Cardiac fibroblast (primary cell): Measurements from ENCODE around the gene SCG3.
A peak's percentile ranks its signal among the peaks of the same experiment; 100 is the strongest.

Experiments
- DNase-seq, 2 donors: peaks; one replicate each; pipeline versions ENCODE4 v3.0.0 to v3.0.0-alpha.2; 2010; ENCODE audit warnings: low read depth in 2 of 2
- H3K4me3 ChIP-seq, 2 donors: replicated peaks in 1 of 2; 1 replicate in 1 of 2; 2 replicates in 1 of 2; pipeline ENCODE4 v1.5.1; 2011; ENCODE audit warnings: low read depth in 2 of 2, low read length in 2 of 2, mild to moderate bottlenecking in 2 of 2, moderate library complexity in 1 of 2
- TF ChIP-seq, protein P1 (sequence below): IDR thresholded peaks from one replicate; pipeline ENCODE4 v1.5.1; 2011; ENCODE audit warnings: low read depth, mild to moderate bottlenecking, low read length, inconsistent platforms

The SCG3 gene

DNA sequence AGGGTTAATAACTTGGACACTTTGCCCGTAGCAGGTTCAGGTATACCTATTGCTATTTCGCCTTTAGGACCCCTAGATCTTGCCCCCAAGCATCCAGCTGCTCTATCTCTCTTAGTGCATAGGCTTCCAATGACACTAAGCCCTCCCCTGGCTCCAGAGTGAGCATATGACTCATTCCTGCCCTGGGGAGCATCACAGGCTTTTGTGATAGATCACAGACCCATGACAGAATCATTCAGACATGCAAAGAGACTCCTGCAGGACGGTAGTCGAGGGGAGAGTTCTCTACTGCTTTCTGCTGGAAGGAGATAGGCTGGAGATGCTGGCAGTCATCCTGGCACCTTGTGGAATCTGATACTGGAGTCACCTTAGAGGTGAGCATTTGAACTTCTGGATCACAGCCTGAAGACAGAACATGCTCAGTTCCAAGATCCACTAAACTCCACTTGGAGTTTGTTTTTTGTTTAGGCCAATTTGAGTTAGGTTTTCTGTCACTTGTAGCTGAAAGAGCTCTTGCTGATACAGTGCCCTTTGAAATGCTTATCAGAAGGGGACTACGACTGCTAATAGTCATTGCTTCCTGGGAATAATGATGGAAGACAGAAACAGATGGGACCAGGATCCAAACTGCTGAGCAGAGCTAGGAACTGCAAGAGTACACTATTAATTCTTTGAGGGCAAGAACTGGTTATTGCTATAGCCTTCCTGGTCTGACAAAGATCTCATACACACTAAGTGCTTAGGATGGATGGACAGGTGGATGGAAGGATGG is 45.2 kb downstream of the SCG3 start:
- TF ChIP-seq, protein P1, sequence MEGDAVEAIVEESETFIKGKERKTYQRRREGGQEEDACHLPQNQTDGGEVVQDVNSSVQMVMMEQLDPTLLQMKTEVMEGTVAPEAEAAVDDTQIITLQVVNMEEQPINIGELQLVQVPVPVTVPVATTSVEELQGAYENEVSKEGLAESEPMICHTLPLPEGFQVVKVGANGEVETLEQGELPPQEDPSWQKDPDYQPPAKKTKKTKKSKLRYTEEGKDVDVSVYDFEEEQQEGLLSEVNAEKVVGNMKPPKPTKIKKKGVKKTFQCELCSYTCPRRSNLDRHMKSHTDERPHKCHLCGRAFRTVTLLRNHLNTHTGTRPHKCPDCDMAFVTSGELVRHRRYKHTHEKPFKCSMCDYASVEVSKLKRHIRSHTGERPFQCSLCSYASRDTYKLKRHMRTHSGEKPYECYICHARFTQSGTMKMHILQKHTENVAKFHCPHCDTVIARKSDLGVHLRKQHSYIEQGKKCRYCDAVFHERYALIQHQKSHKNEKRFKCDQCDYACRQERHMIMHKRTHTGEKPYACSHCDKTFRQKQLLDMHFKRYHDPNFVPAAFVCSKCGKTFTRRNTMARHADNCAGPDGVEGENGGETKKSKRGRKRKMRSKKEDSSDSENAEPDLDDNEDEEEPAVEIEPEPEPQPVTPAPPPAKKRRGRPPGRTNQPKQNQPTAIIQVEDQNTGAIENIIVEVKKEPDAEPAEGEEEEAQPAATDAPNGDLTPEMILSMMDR = peak; percentile 8
- H3K4me3 ChIP-seq = no peak overlapping the region
- peak; percentile 72 to 91 for DNase-seq

DNA sequence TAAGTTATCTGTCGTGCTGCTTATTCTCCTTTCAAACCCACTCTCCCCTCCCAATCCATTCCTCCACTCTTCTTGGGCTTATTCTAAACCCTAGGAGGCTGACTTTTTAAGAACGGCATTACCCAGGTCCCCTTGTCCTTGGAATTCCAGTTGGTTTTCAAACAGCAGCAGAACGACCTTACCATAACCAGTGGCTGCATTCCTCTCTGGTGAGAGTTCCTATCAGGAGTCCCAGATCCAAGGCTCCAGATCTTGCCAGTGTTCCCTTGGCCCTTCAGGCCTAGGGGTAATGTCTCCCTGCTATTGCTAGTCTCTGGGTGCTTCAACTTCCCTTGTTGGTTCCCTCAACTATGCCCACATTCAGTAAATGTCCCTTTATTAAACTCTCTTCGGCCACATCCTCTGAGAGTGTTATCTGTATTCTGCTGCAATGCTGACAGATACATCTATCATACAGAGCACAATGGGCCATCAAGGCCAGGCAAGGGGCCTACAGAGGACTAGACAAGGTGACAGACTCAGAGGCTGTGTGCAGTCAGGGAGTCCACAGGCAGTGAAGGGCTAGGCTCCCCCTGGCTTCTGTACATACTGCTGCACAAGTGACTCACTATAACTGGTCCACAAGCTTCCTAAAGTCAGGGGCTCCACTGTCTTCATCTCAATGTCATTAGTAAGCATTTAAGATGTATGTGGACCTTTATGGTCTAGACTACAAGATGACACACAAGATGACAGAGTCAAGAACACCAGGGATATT is 46.0 kb downstream of the SCG3 start:
- TF ChIP-seq, protein P1 = peak; percentile 41
- peak; percentile 18 to 41 for DNase-seq
- H3K4me3 ChIP-seq = no peak overlapping the region

- TF ChIP-seq, protein P1 = no peak
- peak overlapping the region in 1 of 2 donors; percentile 32 for H3K4me3 ChIP-seq
- peak; percentile 72 to 80 for DNase-seq
Observed at GRCh38 chr15:51731549-51732267, 50.4 kb downstream of the SCG3 start.

DNA sequence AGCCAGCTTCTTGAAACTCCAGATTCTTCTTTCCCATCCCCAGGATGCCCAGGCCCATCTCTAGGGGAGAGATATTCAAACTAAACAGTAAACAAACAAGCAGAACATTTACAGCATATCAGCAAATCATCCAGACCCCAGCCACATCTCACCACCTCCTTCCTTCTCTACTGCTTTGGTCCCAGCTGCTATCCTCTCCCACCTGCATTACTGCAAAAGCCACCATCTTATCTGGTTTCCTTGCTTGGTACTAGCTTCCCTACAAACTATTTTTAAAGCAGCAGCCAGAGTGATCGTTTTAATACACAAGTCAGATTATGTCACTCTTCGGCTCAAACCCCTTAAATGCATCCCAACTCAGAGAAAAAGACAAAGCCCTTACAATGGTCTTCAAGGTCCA is 51.3 kb downstream of the SCG3 start:
- TF ChIP-seq, protein P1 = no peak
- no peak for DNase-seq
- H3K4me3 ChIP-seq = no peak overlapping the region

GRCh38 chr15:51735228-51736010 is 54.1 kb downstream of the SCG3 start:
- H3K4me3 ChIP-seq = no peak overlapping the region
- DNase-seq = no peak
- TF ChIP-seq, protein P1 = no peak

GRCh38 chr15:51736069-51736468 is 54.8 kb downstream of the SCG3 start:
- DNase-seq = peak; percentile 23 to 26
- TF ChIP-seq, protein P1 = no peak
- H3K4me3 ChIP-seq = peak overlapping the region in 1 of 2 donors; percentile 67
